ENCODE measurements around the gene GPR27. TPM values are rescaled to one million over a fixed set of nuclear protein-coding genes. Genes with fewer than 3 reads are reported as not detected.
A peak's percentile ranks its signal among the peaks of the same experiment; 100 is the strongest.

GPR27 gene
- total and polyA plus RNA-seq, 7 donors, result 0.03 to 1.2 (median 0.93) TPM

DNA sequence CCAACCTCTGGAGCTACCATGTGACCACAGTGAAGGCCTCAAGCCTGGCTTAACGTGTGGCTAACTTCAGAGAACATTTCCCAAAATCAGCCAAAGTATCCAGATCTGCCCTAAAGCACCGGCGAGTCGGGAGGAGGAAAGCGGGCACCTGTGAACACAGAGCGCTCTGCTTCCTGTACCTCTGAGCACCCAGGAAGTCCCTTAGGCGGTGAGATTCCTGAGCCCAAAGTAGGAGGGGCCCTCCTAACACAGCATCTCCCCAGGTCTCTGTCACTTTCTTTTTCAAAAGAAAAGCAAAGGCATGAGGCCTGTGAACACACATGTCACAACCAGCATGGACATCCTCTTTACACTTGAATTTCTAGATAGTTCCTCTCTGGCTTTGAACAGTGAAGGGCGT, 27.5 kb upstream of the GPR27 start:
- Histone ChIP-seq H3K36me3 (ENCODE audit: insufficient read depth in 1 of 2, low read depth in 1 of 2) (no peaks in the 10 kb centered on the region), H3K9me3 (no peaks in the 10 kb centered on the region), H3K27me3 (ENCODE audit: insufficient read depth in 3 of 3, low read length in 2 of 3) (no peaks in the 10 kb centered on the region), H3K4me1 (peaks cover 15% of the 10 kb centered on the region), H3K4me3 (peak overlapping the region; percentile 81), H3K27ac (no peak overlapping the region)
- TF ChIP-seq, protein P1, sequence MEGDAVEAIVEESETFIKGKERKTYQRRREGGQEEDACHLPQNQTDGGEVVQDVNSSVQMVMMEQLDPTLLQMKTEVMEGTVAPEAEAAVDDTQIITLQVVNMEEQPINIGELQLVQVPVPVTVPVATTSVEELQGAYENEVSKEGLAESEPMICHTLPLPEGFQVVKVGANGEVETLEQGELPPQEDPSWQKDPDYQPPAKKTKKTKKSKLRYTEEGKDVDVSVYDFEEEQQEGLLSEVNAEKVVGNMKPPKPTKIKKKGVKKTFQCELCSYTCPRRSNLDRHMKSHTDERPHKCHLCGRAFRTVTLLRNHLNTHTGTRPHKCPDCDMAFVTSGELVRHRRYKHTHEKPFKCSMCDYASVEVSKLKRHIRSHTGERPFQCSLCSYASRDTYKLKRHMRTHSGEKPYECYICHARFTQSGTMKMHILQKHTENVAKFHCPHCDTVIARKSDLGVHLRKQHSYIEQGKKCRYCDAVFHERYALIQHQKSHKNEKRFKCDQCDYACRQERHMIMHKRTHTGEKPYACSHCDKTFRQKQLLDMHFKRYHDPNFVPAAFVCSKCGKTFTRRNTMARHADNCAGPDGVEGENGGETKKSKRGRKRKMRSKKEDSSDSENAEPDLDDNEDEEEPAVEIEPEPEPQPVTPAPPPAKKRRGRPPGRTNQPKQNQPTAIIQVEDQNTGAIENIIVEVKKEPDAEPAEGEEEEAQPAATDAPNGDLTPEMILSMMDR (IDR thresholded peaks at IDR 0.05), result no peak
- ATAC-seq, result no peak
- intact Hi-C loops (cut with DNase I), result loop anchor here (10.0 kb wide), 2 partner anchors 1099 to 1359 kb away; no protein-coding TSS in a partner anchor
- WGBS, 3 donors, result 85 to 91% (median 88%) methylated on average over 8 of the region's 8 CpGs
- DNase-seq, result no peak

- Histone ChIP-seq H3K4me3 (no peak overlapping the region), H3K4me1 (peaks cover 11% of the 10 kb centered on the region), H3K27ac (no peak overlapping the region), H3K36me3 (ENCODE audit: insufficient read depth in 1 of 2, low read depth in 1 of 2) (no peaks in the 10 kb centered on the region), H3K27me3 (ENCODE audit: insufficient read depth in 3 of 3, low read length in 2 of 3) (no peaks in the 10 kb centered on the region), H3K9me3 (no peaks in the 10 kb centered on the region)
- ATAC-seq (no peak), DNase-seq (no peak)
- intact Hi-C loops (cut with DNase I), result loop anchor here (10.0 kb wide), 2 partner anchors 1096 to 1356 kb away; no protein-coding TSS in a partner anchor
- TF ChIP-seq, protein P1 (IDR thresholded peaks at IDR 0.05), result no peak
- 45 to 53% (median 51%) methylated on average over 4 of the region's 4 CpGs for WGBS, 3 donors
These were observed 24.9 kb upstream of the GPR27 start for GRCh38 chr3:71728632-71729342.

DNA sequence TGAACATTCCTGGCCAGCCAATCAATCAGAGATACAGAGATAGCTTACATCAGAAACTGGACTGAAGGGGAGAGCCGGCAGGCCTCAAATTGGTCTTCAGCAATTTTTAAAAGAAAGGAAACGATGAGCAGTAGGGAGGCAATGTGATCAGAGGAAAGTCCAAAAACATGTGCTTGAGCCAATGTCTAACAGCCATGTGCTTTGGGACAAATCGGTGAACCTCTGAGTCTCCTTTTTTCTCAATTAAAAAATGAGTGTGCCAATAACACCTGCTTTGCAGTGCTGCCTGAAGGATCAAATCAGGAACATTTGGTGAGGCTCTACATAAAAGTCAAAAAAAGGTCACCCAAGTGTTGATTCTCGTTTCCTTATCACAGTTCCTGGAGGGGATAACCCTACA, 21.0 kb upstream of the GPR27 start:
- no peak for DNase-seq
- Histone ChIP-seq H3K27ac (no peak overlapping the region), H3K9me3 (no peaks in the 10 kb centered on the region), H3K36me3 (ENCODE audit: insufficient read depth in 1 of 2, low read depth in 1 of 2) (no peaks in the 10 kb centered on the region), H3K4me1 (no peaks in the 10 kb centered on the region), H3K27me3 (ENCODE audit: insufficient read depth in 3 of 3, low read length in 2 of 3) (no peaks in the 10 kb centered on the region), H3K4me3 (no peak overlapping the region)
- WGBS, 3 donors, result 84 to 88% (median 85%) methylated on average over 4 of the region's 4 CpGs
- TF ChIP-seq, protein P1 (IDR thresholded peaks at IDR 0.05), result no peak
- ATAC-seq, result no peak
- intact Hi-C loops (cut with DNase I), result loop anchor here in 1 of 2 donors (10.0 kb wide), 1 partner anchor 1352 kb away; no protein-coding TSS in a partner anchor

DNA sequence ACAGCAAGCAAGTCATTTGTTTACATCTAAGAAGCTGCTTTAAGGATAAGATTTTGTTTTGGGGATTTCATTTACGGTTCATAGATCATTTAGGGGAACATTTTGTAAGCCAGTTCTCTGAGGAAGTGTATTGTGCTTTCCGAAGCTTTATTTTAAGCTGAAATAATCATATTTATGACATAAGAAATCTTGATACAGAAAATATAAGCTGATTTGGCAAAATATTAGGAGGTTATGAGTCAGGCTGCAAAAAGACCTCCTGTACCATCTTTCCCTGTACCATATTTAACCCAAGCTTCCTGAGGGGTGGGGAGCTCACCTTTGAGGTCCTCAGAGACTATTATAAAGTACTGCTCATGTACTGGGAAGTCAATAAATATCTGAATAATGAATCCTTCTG, 20.3 kb upstream of the GPR27 start:
- H3K27me3 ChIP-seq (ENCODE audit: insufficient read depth in 3 of 3, low read length in 2 of 3), result no peaks in the 10 kb centered on the region
- ATAC-seq, result no peak
- no peaks in the 10 kb centered on the region for H3K4me1 ChIP-seq
- DNase-seq, result no peak
- intact Hi-C loops (cut with DNase I), result loop anchor here in 1 of 2 donors (10.0 kb wide), 1 partner anchor 1351 kb away; no protein-coding TSS in a partner anchor
- no peak overlapping the region for H3K27ac ChIP-seq
- H3K36me3 ChIP-seq (ENCODE audit: insufficient read depth in 1 of 2, low read depth in 1 of 2), result no peaks in the 10 kb centered on the region
- no peak overlapping the region for H3K4me3 ChIP-seq
- 91 to 96% (median 93%) methylated on average over 2 of the region's 2 CpGs for WGBS, 3 donors
- TF ChIP-seq, protein P1 (IDR thresholded peaks at IDR 0.05), result no peak
- no peaks in the 10 kb centered on the region for H3K9me3 ChIP-seq
